ENCODE measurements around the gene SRD5A3.
A peak's percentile ranks its signal among the peaks of the same experiment; 100 is the strongest.

The SRD5A3 gene

GRCh38 chr4:55399581-55399980, 53.5 kb downstream of the SRD5A3 start:
- H3K4me1 ChIP-seq (ENCODE audit: insufficient read depth, low read length), result peaks cover 48% of the 10 kb centered on the region
- 0 out of 2 replicates have a peak overlapping the region, but pooled peaks have one; percentile 1 for H3K9ac ChIP-seq (ENCODE audit: low read depth, low read length)
- peaks cover 51% of the 10 kb centered on the region for H3K36me3 ChIP-seq (ENCODE audit: insufficient read depth, low read length)
- H3K27ac ChIP-seq (ENCODE audit: low read length), result no peak overlapping the region
- H2AFZ ChIP-seq (ENCODE audit: low read depth, low read length), result no peak overlapping the region
- no peaks in the 10 kb centered on the region for H3K9me3 ChIP-seq (ENCODE audit: insufficient read depth, low read length, severe bottlenecking)
- H4K20me1 ChIP-seq (ENCODE audit: insufficient read depth, low read length), result peaks cover 52% of the 10 kb centered on the region
- no peaks in the 10 kb centered on the region for H3K27me3 ChIP-seq (ENCODE audit: insufficient read depth, low read length, poor library complexity)
- no peak for DNase-seq
- ATAC-seq (ENCODE audit: insufficient read depth, low read depth), result no peak
- H3K4me3 ChIP-seq (ENCODE audit: low read depth in 1 of 2, low read length in 2 of 2), result peak overlapping the region in 1 of 2 experiments; percentile 87; a peak in 2 of 4 replicates
- H3K4me2 ChIP-seq (ENCODE audit: insufficient read depth, low read length), result peak overlapping the region; percentile 80; the same call in 1 of the 2 replicates
- peaks cover 82% of the 10 kb centered on the region for H3K79me2 ChIP-seq (ENCODE audit: insufficient read depth, low read length)
- no peak for TF ChIP-seq EZH2 (IDR thresholded peaks at IDR 0.05; ENCODE audit: borderline replicate concordance, low read depth, low read length, severe bottlenecking)
- TF ChIP-seq, protein P1, sequence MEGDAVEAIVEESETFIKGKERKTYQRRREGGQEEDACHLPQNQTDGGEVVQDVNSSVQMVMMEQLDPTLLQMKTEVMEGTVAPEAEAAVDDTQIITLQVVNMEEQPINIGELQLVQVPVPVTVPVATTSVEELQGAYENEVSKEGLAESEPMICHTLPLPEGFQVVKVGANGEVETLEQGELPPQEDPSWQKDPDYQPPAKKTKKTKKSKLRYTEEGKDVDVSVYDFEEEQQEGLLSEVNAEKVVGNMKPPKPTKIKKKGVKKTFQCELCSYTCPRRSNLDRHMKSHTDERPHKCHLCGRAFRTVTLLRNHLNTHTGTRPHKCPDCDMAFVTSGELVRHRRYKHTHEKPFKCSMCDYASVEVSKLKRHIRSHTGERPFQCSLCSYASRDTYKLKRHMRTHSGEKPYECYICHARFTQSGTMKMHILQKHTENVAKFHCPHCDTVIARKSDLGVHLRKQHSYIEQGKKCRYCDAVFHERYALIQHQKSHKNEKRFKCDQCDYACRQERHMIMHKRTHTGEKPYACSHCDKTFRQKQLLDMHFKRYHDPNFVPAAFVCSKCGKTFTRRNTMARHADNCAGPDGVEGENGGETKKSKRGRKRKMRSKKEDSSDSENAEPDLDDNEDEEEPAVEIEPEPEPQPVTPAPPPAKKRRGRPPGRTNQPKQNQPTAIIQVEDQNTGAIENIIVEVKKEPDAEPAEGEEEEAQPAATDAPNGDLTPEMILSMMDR (IDR thresholded peaks at IDR 0.05; ENCODE audit: borderline replicate concordance, extremely low read depth, low read length, poor library complexity, severe bottlenecking), result no peak

- no peak for TF ChIP-seq EZH2 (IDR thresholded peaks at IDR 0.05; ENCODE audit: borderline replicate concordance, low read depth, low read length, severe bottlenecking)
- TF ChIP-seq, protein P1 (IDR thresholded peaks at IDR 0.05; ENCODE audit: borderline replicate concordance, extremely low read depth, low read length, poor library complexity, severe bottlenecking), result no peak
- Histone ChIP-seq H2AFZ (ENCODE audit: low read depth, low read length) (no peak overlapping the region), H3K4me1 (ENCODE audit: insufficient read depth, low read length) (peaks cover 19% of the 10 kb centered on the region; the same call in 1 of the 2 replicates), H3K36me3 (ENCODE audit: insufficient read depth, low read length) (peaks cover 75% of the 10 kb centered on the region), H3K4me3 (ENCODE audit: low read depth in 1 of 2, low read length in 2 of 2) (no peak overlapping the region), H3K27ac (ENCODE audit: low read length) (no peak overlapping the region), H3K4me2 (ENCODE audit: insufficient read depth, low read length) (no peak overlapping the region), H3K79me2 (ENCODE audit: insufficient read depth, low read length) (peaks cover 91% of the 10 kb centered on the region), H4K20me1 (ENCODE audit: insufficient read depth, low read length) (peaks cover 47% of the 10 kb centered on the region), H3K9ac (ENCODE audit: low read depth, low read length) (no peak overlapping the region), H3K9me3 (ENCODE audit: insufficient read depth, low read length, severe bottlenecking) (no peaks in the 10 kb centered on the region), H3K27me3 (ENCODE audit: insufficient read depth, low read length, poor library complexity) (no peaks in the 10 kb centered on the region)
- ATAC-seq (ENCODE audit: insufficient read depth, low read depth), result no peak
- no peak for DNase-seq
Observed at GRCh38 chr4:55405073-55405472, 59.0 kb downstream of the SRD5A3 start.

- TF ChIP-seq EZH2 (IDR thresholded peaks at IDR 0.05; ENCODE audit: borderline replicate concordance, low read depth, low read length, severe bottlenecking), result no peak
- TF ChIP-seq, protein P1 (IDR thresholded peaks at IDR 0.05; ENCODE audit: borderline replicate concordance, extremely low read depth, low read length, poor library complexity, severe bottlenecking), result no peak
- H3K4me2 ChIP-seq (ENCODE audit: insufficient read depth, low read length), result no peak overlapping the region
- H3K27me3 ChIP-seq (ENCODE audit: insufficient read depth, low read length, poor library complexity), result no peaks in the 10 kb centered on the region
- no peak overlapping the region for H3K9ac ChIP-seq (ENCODE audit: low read depth, low read length)
- H2AFZ ChIP-seq (ENCODE audit: low read depth, low read length), result no peak overlapping the region
- H3K27ac ChIP-seq (ENCODE audit: low read length), result no peak overlapping the region
- DNase-seq, result no peak
- peaks cover 92% of the 10 kb centered on the region for H3K79me2 ChIP-seq (ENCODE audit: insufficient read depth, low read length)
- peaks cover 76% of the 10 kb centered on the region for H3K36me3 ChIP-seq (ENCODE audit: insufficient read depth, low read length)
- H4K20me1 ChIP-seq (ENCODE audit: insufficient read depth, low read length), result peaks cover 44% of the 10 kb centered on the region
- ATAC-seq (ENCODE audit: insufficient read depth, low read depth), result no peak
- no peaks in the 10 kb centered on the region for H3K9me3 ChIP-seq (ENCODE audit: insufficient read depth, low read length, severe bottlenecking)
- H3K4me3 ChIP-seq (ENCODE audit: low read depth in 1 of 2, low read length in 2 of 2), result no peak overlapping the region
- H3K4me1 ChIP-seq (ENCODE audit: insufficient read depth, low read length), result peaks cover 10% of the 10 kb centered on the region; the same call in 1 of the 2 replicates
Observed at GRCh38 chr4:55406545-55406944, 60.5 kb downstream of the SRD5A3 start.

Measured in DND-41 (cell line).